Smooth muscle cell (in vitro differentiated cells): ENCODE results near the gene REC114. TPM values are rescaled to one million over a fixed set of nuclear protein-coding genes. Genes with fewer than 3 reads are reported as not detected.
A peak's percentile ranks its signal among the peaks of the same experiment; 100 is the strongest.

Experiments
- DNase-seq: peaks from one replicate; lab custom pipeline; 2025; ENCODE audit not compliant: unreplicated experiment; lab: John Stamatoyannopoulos, UW
- H2AFZ ChIP-seq: fragments of 200-600 bp; sonication (generic); 2 replicates; pipeline ENCODE4 v1.6.0; 2016; ENCODE audit warnings: antibody characterized with exemption, low read depth, mild to moderate bottlenecking
- H3F3A ChIP-seq: fragments of 200-600 bp; sonication (generic); 2 replicates; pipeline ENCODE4 v1.6.0; 2017; ENCODE audit warnings: antibody characterized with exemption, low read depth
- H3K27ac ChIP-seq: fragments of 200-600 bp; sonication (generic); 2 replicates; pipeline ENCODE4 v1.5.1; 2016; ENCODE audit warnings: low read depth, mild to moderate bottlenecking
- H3K27me3 ChIP-seq: fragments of 200-600 bp; sonication (generic); 2 replicates; pipeline ENCODE4 v1.6.1; 2016; ENCODE audit warnings: low read depth, mild to moderate bottlenecking
- H3K36me3 ChIP-seq: fragments of 200-600 bp; sonication (generic); 2 replicates; pipeline ENCODE4 v1.5.1; 2016; ENCODE audit warnings: low read depth
- H3K4me1 ChIP-seq: fragments of 200-600 bp; sonication (generic); 2 replicates; pipeline ENCODE4 v1.5.1; 2016; ENCODE audit warnings: low read depth
- H3K4me2 ChIP-seq: fragments of 200-600 bp; sonication (generic); 2 replicates; pipeline ENCODE4 v1.6.0; 2016; ENCODE audit warnings: mild to moderate bottlenecking
- H3K4me3 ChIP-seq: fragments of 200-600 bp; sonication (generic); 2 replicates; pipeline ENCODE4 v1.5.1; 2016; ENCODE audit warnings: mild to moderate bottlenecking
- H3K79me2 ChIP-seq: fragments of 200-600 bp; sonication (generic); 2 replicates; pipeline ENCODE4 v1.6.0; 2016; ENCODE audit warnings: low read depth, mild to moderate bottlenecking
- H3K9ac ChIP-seq: fragments of 200-600 bp; sonication (generic); 2 replicates; pipeline ENCODE4 v1.6.0; 2016; ENCODE audit warnings: low read depth
- H3K9me3 ChIP-seq: fragments of 200-600 bp; sonication (generic); replicated peaks from 2 replicates; pipeline ENCODE4 v1.5.1; 2016; ENCODE audit warnings: low read depth
- H4K20me1 ChIP-seq: fragments of 200-600 bp; sonication (generic); 2 replicates; pipeline ENCODE4 v1.6.0; 2016; ENCODE audit warnings: low read depth
- CTCF ChIP-seq: fragments of 200-600 bp; sonication (generic); IDR thresholded peaks from 2 replicates; pipeline ENCODE4 v1.5.1; 2017; ENCODE audit warnings: borderline replicate concordance, mild to moderate bottlenecking, antibody characterized with exemption; ENCODE audit not compliant: insufficient read depth, poor library complexity, severe bottlenecking
- WGBS: methylation state at CpG from one replicate; pipeline ENCODE4 v1.1.7; 2016; ENCODE audit warnings: low lambda C conversion rate; 5-methylcytosine and 5-hydroxymethylcytosine counted together
- polyA plus RNA-seq: library from polyadenylated mRNA; unstranded; fragments of >200 nt; fragmentation: Nextera tagmentation; extraction: Ambion mirVana; gene quantifications from 2 replicates; pipeline ENCODE4 v1.2.1, GENCODE V29; 2016
- total RNA-seq: library from RNA; depleted of rRNA; stranded (reverse); fragments of >200 nt; gene quantifications from 2 replicates; pipeline ENCODE4 v1.2.3, GENCODE V29; 2014

REC114 gene
- total and polyA plus RNA-seq, 2 experiments from 2014 or later = not detected

- Histone ChIP-seq H3K79me2 (peaks cover 21% of the 10 kb centered on the region), H3K4me2 (no peak overlapping the region), H3K27ac (no peak overlapping the region), H3K9ac (no peak overlapping the region), H4K20me1 (peaks cover 94% of the 10 kb centered on the region), H2AFZ (no peak overlapping the region), H3K27me3 (no peaks in the 10 kb centered on the region), H3K9me3 (no peaks in the 10 kb centered on the region), H3K4me3 (no peak overlapping the region), H3F3A (no peaks in the 10 kb centered on the region), H3K4me1 (no peaks in the 10 kb centered on the region), H3K36me3 (peaks cover 3% of the 10 kb centered on the region)
- 95% methylated on average over 6 of the region's 6 CpGs for WGBS
- no peak for TF ChIP-seq CTCF
- no peak for DNase-seq
Observed at GRCh38 chr15:73582851-73583379, 140.0 kb downstream of the REC114 start.

GRCh38 chr15:73583544-73583943, 140.6 kb downstream of the REC114 start:
- no peak overlapping the region for H3K9ac ChIP-seq
- TF ChIP-seq CTCF = no peak
- peaks cover 5% of the 10 kb centered on the region for H3K36me3 ChIP-seq
- H3K27me3 ChIP-seq = no peaks in the 10 kb centered on the region
- H4K20me1 ChIP-seq = peaks cover 94% of the 10 kb centered on the region
- H3K4me2 ChIP-seq = no peak overlapping the region
- DNase-seq = no peak
- WGBS = 94% methylated on average over 3 of the region's 3 CpGs
- no peaks in the 10 kb centered on the region for H3K9me3 ChIP-seq
- no peak overlapping the region for H3K27ac ChIP-seq
- H3F3A ChIP-seq = no peaks in the 10 kb centered on the region
- no peak overlapping the region for H3K4me3 ChIP-seq
- H2AFZ ChIP-seq = no peak overlapping the region
- H3K4me1 ChIP-seq = no peaks in the 10 kb centered on the region
- H3K79me2 ChIP-seq = peaks cover 27% of the 10 kb centered on the region

GRCh38 chr15:73584699-73585420, 141.9 kb downstream of the REC114 start:
- H3K4me2 ChIP-seq = no peak overlapping the region

More at GRCh38 chr15:73584699-73585420, 141.9 kb downstream of the REC114 start:
- no peak overlapping the region for H3K9ac ChIP-seq
- WGBS = 47% methylated on average over 5 of the region's 5 CpGs
- peaks cover 10% of the 10 kb centered on the region for H3K36me3 ChIP-seq
- H3K27ac ChIP-seq = peak overlapping the region; percentile 33
- TF ChIP-seq CTCF = no peak
- H3K4me3 ChIP-seq = no peak overlapping the region
- no peak overlapping the region for H2AFZ ChIP-seq
- no peaks in the 10 kb centered on the region for H3K27me3 ChIP-seq
- no peaks in the 10 kb centered on the region for H3F3A ChIP-seq
- no peaks in the 10 kb centered on the region for H3K9me3 ChIP-seq
- DNase-seq = no peak
- H4K20me1 ChIP-seq = peaks cover 97% of the 10 kb centered on the region
- no peaks in the 10 kb centered on the region for H3K4me1 ChIP-seq
- H3K79me2 ChIP-seq = peaks cover 41% of the 10 kb centered on the region
